HL-60 (cell line): Measurements from ENCODE around the gene KLHL26.
"Not testable (repeated sequence)": the region's sequence is repeated elsewhere in the genome, so short reads cannot be mapped to it uniquely, and the experiment has no call there.

Source experiments
- DNase-seq, 2 experiments: peaks; one replicate each; pipeline ENCODE4 v3.0.0-alpha.2; 2010 to 2020; ENCODE audit warnings: low read depth in 1 of 2, low spot score in 1 of 2
- H3K27ac ChIP-seq: fragments of 250-450 bp; sonication (Bioruptor Pico); replicated peaks from 2 replicates; pipeline ENCODE4 v1.5.1; 2020; ENCODE audit warnings: mild to moderate bottlenecking, moderate library complexity
- H3K27me3 ChIP-seq: fragments of 250-450 bp; sonication (Bioruptor Pico); 2 replicates; pipeline ENCODE4 v1.5.1; 2021; ENCODE audit warnings: mild to moderate bottlenecking, moderate library complexity; ENCODE audit not compliant: insufficient read depth, poor library complexity, severe bottlenecking
- H3K4me3 ChIP-seq: replicated peaks from 2 replicates; pipeline ENCODE4 v1.5.1; 2011; ENCODE audit warnings: mild to moderate bottlenecking, control low read depth, low read length; ENCODE audit not compliant: insufficient read depth
- CTCF ChIP-seq: IDR thresholded peaks from one replicate; pipeline ENCODE4 v1.5.1; 2011; ENCODE audit warnings: low read length, control low read depth, inconsistent platforms; ENCODE audit not compliant: insufficient read depth
- GABPA ChIP-seq: IDR thresholded peaks from 2 replicates; pipeline ENCODE4 v1.6.1; 2012; ENCODE audit warnings: low read depth
- POLR2AphosphoS5 ChIP-seq: IDR thresholded peaks from 2 replicates; pipeline ENCODE4 v1.6.1; 2012; ENCODE audit warnings: low read depth
- REST ChIP-seq: IDR thresholded peaks from 2 replicates; pipeline ENCODE4 v1.6.1; 2012; ENCODE audit warnings: low read depth; ENCODE audit not compliant: insufficient replicate concordance
- SPI1 ChIP-seq: IDR thresholded peaks from 2 replicates; pipeline ENCODE4 v1.6.1; 2012; ENCODE audit warnings: low read depth, mild to moderate bottlenecking, borderline replicate concordance

The KLHL26 gene

GRCh38 chr19:18597809-18598660, 38.8 kb upstream of the KLHL26 start:
- Histone ChIP-seq H3K4me3 (no peak overlapping the region), H3K27me3 (peaks cover 12% of the 10 kb centered on the region), H3K27ac (no peak overlapping the region)
- no peak for TF ChIP-seq CTCF
- TF ChIP-seq GABPA, result no peak
- TF ChIP-seq REST, result no peak
- TF ChIP-seq SPI1, result no peak
- TF ChIP-seq POLR2AphosphoS5, result no peak
- no peak for DNase-seq

GRCh38 chr19:18599485-18599884, 37.3 kb upstream of the KLHL26 start:
- no peak for DNase-seq
- H3K27me3 ChIP-seq, result peaks cover 25% of the 10 kb centered on the region
- H3K27ac ChIP-seq, result no peak overlapping the region
- TF ChIP-seq CTCF (no peak), POLR2AphosphoS5 (no peak), SPI1 (no peak), GABPA (no peak), REST (no peak)
- H3K4me3 ChIP-seq, result no peak overlapping the region

- not testable (repeated sequence) for H3K4me3 ChIP-seq, H3K27ac ChIP-seq, DNase-seq
- peaks cover 34% of the 10 kb centered on the region for H3K27me3 ChIP-seq
Observed at GRCh38 chr19:18600692-18601397, 36.0 kb upstream of the KLHL26 start.

GRCh38 chr19:18601875-18602274, 35.0 kb upstream of the KLHL26 start:
- no peak overlapping the region for H3K27ac ChIP-seq
- no peak for TF ChIP-seq REST
- TF ChIP-seq POLR2AphosphoS5, result no peak
- no peak for TF ChIP-seq SPI1
- no peak for TF ChIP-seq CTCF
- TF ChIP-seq GABPA, result no peak
- DNase-seq, result no peak
- peaks cover 34% of the 10 kb centered on the region for H3K27me3 ChIP-seq
- H3K4me3 ChIP-seq, result no peak overlapping the region
